AG04450 (cell line): ENCODE data around the gene HSFX3. TPM values are rescaled to one million over a fixed set of nuclear protein-coding genes. Genes with fewer than 3 reads are reported as not detected.

Source experiments
- CTCF ChIA-PET: fragments of 300-600, 350-600 bp; formaldehyde crosslinking; extraction: SDS; loops from one replicate; lab custom pipeline; 2022; ENCODE audit warnings: antibody characterized with exemption, inconsistent platforms; lab: Charles Lee
- POLR2A ChIA-PET: fragments of 350-600 bp; formaldehyde crosslinking; extraction: SDS; loops from one replicate; lab custom pipeline; 2021; ENCODE audit warnings: antibody characterized with exemption, inconsistent platforms; lab: Yijun Ruan, JAX
- DNase-seq: peaks from one replicate; pipeline ENCODE4 v3.0.0-alpha.2; 2011; ENCODE audit warnings: low read depth, low spot score
- H3K27ac ChIP-seq: one replicate; pipeline ENCODE4 v1.5.1; 2012; ENCODE audit warnings: low read depth, low read length, control low read depth
- H3K27me3 ChIP-seq: one replicate; pipeline ENCODE4 v1.6.0; 2012; ENCODE audit warnings: low read length; ENCODE audit not compliant: control insufficient read depth, insufficient read depth
- H3K4me3 ChIP-seq: 2 replicates; pipeline ENCODE4 v1.5.1; 2011; ENCODE audit warnings: mild to moderate bottlenecking, low read depth, low read length, control low read depth
- H3K9me3 ChIP-seq: 2 replicates; pipeline ENCODE4 v1.5.1; 2012; ENCODE audit warnings: low read length; ENCODE audit not compliant: control insufficient read depth, insufficient read depth
- CTCF ChIP-seq: IDR thresholded peaks from 2 replicates; pipeline ENCODE4 v1.5.1; 2011; ENCODE audit warnings: low read depth, low read length, control low read depth, inconsistent platforms
- polyA plus RNA-seq: library from polyadenylated mRNA; depleted of rRNA; stranded (reverse); fragments of >200 nt; gene quantifications from 2 replicates; pipeline ENCODE4 v1.2.3, GENCODE V29; 2011

HSFX3 gene
- polyA plus RNA-seq, 1 experiment = not detected

GRCh38 chrX:149516604-149517003 lies 33.1 kb downstream of the HSFX3 start:
- ChIA-PET CTCF (no interaction called here), POLR2A (no interaction called here)
- no peak overlapping the region for H3K4me3 ChIP-seq
- no peak overlapping the region for H3K27ac ChIP-seq
- no peaks in the 10 kb centered on the region for H3K9me3 ChIP-seq
- H3K27me3 ChIP-seq = peaks cover 5% of the 10 kb centered on the region
- no peak for DNase-seq
- no peak for TF ChIP-seq CTCF

GRCh38 chrX:149515954-149516602 lies 33.6 kb downstream of the HSFX3 start:
- TF ChIP-seq CTCF = no peak
- DNase-seq = no peak
- H3K27me3 ChIP-seq = peaks cover 5% of the 10 kb centered on the region
- ChIA-PET POLR2A (no interaction called here), CTCF (no interaction called here)
- H3K9me3 ChIP-seq = no peaks in the 10 kb centered on the region
- no peak overlapping the region for H3K4me3 ChIP-seq
- H3K27ac ChIP-seq = no peak overlapping the region

- H3K4me3 ChIP-seq = no peak overlapping the region
- TF ChIP-seq CTCF = no peak
- ChIA-PET CTCF (interaction anchor here (1.0 kb wide), 1 partner anchor 8 kb away, joined by 3 read pairs; no protein-coding TSS in a partner anchor), POLR2A (no interaction called here)
- H3K27me3 ChIP-seq = peaks cover 5% of the 10 kb centered on the region
- H3K9me3 ChIP-seq = no peaks in the 10 kb centered on the region
- DNase-seq = no peak
- H3K27ac ChIP-seq = no peak overlapping the region
Measured at GRCh38 chrX:149513825-149514428, 35.8 kb downstream of the HSFX3 start.

- peak; percentile 65 for TF ChIP-seq CTCF
- H3K9me3 ChIP-seq = no peaks in the 10 kb centered on the region
- peaks cover 5% of the 10 kb centered on the region for H3K27me3 ChIP-seq
- ChIA-PET CTCF (interaction anchor here (0.7 to 1.5 kb wide), 9 partner anchors 10 to 130 kb away, joined by 3 to 22 read pairs (median 3); no protein-coding TSS in a partner anchor), POLR2A (no interaction called here)
- H3K27ac ChIP-seq = no peak overlapping the region
- no peak for DNase-seq
- H3K4me3 ChIP-seq = no peak overlapping the region
Measured at GRCh38 chrX:149512225-149512885, 37.4 kb downstream of the HSFX3 start.

- H3K27me3 ChIP-seq = no peaks in the 10 kb centered on the region
- no peak for DNase-seq
- ChIA-PET CTCF (interaction anchor here (1.0 to 1.4 kb wide), 4 partner anchors 11 to 131 kb away, joined by 3 to 8 read pairs (median 5); partner anchors contain the start of gene EOLA1), POLR2A (no interaction called here)
- no peak overlapping the region for H3K4me3 ChIP-seq
- TF ChIP-seq CTCF = no peak
- no peak overlapping the region for H3K27ac ChIP-seq
- no peaks in the 10 kb centered on the region for H3K9me3 ChIP-seq
Measured at GRCh38 chrX:149511081-149511480, 38.6 kb downstream of the HSFX3 start.
